ENCODE measurements around the gene RPL13. TPM values are rescaled to one million over a fixed set of nuclear protein-coding genes. Genes with fewer than 3 reads are reported as not detected.

The RPL13 gene
- total and polyA plus RNA-seq, 2 of the 13 experiments (the other 11 are each of a cell fraction or from before 2014, with no cell fraction given) = 2,988 to 4,411 TPM

DNA sequence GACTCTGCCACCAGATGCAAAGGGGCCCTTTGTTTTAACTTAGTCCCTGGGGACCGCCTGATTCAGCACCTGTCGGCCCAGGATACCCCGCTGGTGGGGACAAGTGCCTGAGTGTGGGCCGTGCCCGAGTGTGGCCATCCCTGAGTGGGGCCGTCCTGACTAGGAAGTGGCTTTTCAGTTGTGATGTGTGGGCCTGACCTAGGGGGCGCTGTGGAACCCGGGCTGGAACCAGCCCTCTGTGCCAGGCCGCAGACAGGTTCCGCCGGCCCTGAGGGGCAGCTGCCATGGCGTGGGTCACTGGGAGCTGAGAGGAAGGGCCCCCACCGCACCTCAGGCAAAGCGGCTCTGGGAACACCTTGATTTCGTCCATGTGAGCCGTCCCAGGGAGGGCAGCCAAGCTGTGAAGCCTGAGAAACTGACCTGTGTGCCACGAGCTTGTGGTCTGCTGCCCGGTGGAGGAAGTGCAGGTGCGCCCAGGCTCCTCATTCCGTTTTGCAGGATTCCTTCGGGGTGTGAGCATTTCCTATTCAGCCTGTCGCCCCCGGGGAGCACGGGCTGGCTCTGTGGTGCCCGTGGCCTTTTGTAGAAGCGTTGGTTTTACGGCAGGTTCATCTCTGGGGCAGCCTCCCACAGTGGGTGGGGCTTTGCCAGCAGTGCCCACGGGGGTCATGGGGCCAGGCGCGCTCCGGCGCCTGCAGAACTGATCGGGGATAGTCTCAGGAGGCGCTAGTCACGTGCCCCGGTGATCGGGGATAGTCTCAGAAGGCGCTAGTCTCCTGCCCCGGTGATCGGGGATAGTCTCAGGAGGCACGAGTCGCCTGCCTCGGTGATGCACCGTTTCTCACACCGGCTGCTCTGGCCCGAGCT, 5.3 kb downstream of the RPL13 start (continued):
- TF ChIP-seq, protein P1, sequence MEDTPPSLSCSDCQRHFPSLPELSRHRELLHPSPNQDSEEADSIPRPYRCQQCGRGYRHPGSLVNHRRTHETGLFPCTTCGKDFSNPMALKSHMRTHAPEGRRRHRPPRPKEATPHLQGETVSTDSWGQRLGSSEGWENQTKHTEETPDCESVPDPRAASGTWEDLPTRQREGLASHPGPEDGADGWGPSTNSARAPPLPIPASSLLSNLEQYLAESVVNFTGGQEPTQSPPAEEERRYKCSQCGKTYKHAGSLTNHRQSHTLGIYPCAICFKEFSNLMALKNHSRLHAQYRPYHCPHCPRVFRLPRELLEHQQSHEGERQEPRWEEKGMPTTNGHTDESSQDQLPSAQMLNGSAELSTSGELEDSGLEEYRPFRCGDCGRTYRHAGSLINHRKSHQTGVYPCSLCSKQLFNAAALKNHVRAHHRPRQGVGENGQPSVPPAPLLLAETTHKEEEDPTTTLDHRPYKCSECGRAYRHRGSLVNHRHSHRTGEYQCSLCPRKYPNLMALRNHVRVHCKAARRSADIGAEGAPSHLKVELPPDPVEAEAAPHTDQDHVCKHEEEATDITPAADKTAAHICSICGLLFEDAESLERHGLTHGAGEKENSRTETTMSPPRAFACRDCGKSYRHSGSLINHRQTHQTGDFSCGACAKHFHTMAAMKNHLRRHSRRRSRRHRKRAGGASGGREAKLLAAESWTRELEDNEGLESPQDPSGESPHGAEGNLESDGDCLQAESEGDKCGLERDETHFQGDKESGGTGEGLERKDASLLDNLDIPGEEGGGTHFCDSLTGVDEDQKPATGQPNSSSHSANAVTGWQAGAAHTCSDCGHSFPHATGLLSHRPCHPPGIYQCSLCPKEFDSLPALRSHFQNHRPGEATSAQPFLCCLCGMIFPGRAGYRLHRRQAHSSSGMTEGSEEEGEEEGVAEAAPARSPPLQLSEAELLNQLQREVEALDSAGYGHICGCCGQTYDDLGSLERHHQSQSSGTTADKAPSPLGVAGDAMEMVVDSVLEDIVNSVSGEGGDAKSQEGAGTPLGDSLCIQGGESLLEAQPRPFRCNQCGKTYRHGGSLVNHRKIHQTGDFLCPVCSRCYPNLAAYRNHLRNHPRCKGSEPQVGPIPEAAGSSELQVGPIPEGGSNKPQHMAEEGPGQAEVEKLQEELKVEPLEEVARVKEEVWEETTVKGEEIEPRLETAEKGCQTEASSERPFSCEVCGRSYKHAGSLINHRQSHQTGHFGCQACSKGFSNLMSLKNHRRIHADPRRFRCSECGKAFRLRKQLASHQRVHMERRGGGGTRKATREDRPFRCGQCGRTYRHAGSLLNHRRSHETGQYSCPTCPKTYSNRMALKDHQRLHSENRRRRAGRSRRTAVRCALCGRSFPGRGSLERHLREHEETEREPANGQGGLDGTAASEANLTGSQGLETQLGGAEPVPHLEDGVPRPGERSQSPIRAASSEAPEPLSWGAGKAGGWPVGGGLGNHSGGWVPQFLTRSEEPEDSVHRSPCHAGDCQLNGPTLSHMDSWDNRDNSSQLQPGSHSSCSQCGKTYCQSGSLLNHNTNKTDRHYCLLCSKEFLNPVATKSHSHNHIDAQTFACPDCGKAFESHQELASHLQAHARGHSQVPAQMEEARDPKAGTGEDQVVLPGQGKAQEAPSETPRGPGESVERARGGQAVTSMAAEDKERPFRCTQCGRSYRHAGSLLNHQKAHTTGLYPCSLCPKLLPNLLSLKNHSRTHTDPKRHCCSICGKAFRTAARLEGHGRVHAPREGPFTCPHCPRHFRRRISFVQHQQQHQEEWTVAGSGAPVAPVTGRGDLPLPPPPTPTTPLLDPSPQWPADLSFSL (CRISPR knock-in tag; IDR thresholded peaks at IDR 0.05) = 0 out of 2 replicates have a peak, but pooled peaks have one; percentile 6
- no peak; the same call in 1 of the 2 replicates for TF ChIP-seq ESRRA (CRISPR knock-in tag; IDR thresholded peaks at IDR 0.05; ENCODE audit: low read depth)
- 0 out of 2 replicates have a peak, but pooled peaks have one; percentile 24 for TF ChIP-seq IRX3 (CRISPR knock-in tag; IDR thresholded peaks at IDR 0.05; ENCODE audit: borderline replicate concordance, low read depth)
- TF ChIP-seq, protein P2, sequence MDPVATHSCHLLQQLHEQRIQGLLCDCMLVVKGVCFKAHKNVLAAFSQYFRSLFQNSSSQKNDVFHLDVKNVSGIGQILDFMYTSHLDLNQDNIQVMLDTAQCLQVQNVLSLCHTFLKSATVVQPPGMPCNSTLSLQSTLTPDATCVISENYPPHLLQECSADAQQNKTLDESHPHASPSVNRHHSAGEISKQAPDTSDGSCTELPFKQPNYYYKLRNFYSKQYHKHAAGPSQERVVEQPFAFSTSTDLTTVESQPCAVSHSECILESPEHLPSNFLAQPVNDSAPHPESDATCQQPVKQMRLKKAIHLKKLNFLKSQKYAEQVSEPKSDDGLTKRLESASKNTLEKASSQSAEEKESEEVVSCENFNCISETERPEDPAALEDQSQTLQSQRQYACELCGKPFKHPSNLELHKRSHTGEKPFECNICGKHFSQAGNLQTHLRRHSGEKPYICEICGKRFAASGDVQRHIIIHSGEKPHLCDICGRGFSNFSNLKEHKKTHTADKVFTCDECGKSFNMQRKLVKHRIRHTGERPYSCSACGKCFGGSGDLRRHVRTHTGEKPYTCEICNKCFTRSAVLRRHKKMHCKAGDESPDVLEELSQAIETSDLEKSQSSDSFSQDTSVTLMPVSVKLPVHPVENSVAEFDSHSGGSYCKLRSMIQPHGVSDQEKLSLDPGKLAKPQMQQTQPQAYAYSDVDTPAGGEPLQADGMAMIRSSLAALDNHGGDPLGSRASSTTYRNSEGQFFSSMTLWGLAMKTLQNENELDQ (CRISPR knock-in tag; IDR thresholded peaks at IDR 0.05; ENCODE audit: borderline replicate concordance) = no peak
- TF ChIP-seq ZNF672 (CRISPR knock-in tag; IDR thresholded peaks at IDR 0.05) = no peak; the same call in 1 of the 2 replicates
- TF ChIP-seq MTF2 (CRISPR knock-in tag; IDR thresholded peaks at IDR 0.05; ENCODE audit: borderline replicate concordance) = no peak
- TF ChIP-seq NR3C1 (CRISPR knock-in tag; IDR thresholded peaks at IDR 0.05) = no peak
- TF ChIP-seq GLI4 (CRISPR knock-in tag; IDR thresholded peaks at IDR 0.05; ENCODE audit: borderline replicate concordance) = no peak
- TF ChIP-seq CBX2 (IDR thresholded peaks at IDR 0.05; ENCODE audit: low read depth, low read length) = no peak
- TF ChIP-seq CBX2 (CRISPR knock-in tag; IDR thresholded peaks at IDR 0.05; ENCODE audit: low read depth) = no peak
- no peak for TF ChIP-seq ZBTB42 (CRISPR knock-in tag; IDR thresholded peaks at IDR 0.05)
- no peak for TF ChIP-seq MAZ (IDR thresholded peaks at IDR 0.05; ENCODE audit: borderline replicate concordance, low read depth, low read length)
- no peak for TF ChIP-seq MAZ (CRISPR knock-in tag; IDR thresholded peaks at IDR 0.05; ENCODE audit: low read depth)
- TF ChIP-seq MAFG (CRISPR knock-in tag; IDR thresholded peaks at IDR 0.05) = no peak
- peak; percentile 42; the same call in 1 of the 2 replicates for TF ChIP-seq SP2 (CRISPR knock-in tag; IDR thresholded peaks at IDR 0.05)
- TF ChIP-seq ZFP82 (CRISPR knock-in tag; IDR thresholded peaks at IDR 0.05; ENCODE audit: borderline replicate concordance) = no peak
- TF ChIP-seq, protein P3, sequence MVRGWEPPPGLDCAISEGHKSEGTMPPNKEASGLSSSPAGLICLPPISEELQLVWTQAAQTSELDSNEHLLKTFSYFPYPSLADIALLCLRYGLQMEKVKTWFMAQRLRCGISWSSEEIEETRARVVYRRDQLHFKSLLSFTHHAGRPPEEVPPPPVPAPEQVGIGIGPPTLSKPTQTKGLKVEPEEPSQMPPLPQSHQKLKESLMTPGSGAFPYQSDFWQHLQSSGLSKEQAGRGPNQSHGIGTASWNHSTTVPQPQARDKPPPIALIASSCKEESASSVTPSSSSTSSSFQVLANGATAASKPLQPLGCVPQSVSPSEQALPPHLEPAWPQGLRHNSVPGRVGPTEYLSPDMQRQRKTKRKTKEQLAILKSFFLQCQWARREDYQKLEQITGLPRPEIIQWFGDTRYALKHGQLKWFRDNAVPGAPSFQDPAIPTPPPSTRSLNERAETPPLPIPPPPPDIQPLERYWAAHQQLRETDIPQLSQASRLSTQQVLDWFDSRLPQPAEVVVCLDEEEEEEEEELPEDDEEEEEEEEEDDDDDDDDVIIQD (CRISPR knock-in tag; IDR thresholded peaks at IDR 0.05; ENCODE audit: low read depth) = peak; percentile 51; the same call in 1 of the 2 replicates
- TF ChIP-seq CCDC6 (CRISPR knock-in tag; IDR thresholded peaks at IDR 0.05) = peak; percentile 46
